HCT116 (cell line): ENCODE results near the gene SEMA6A. TPM values are rescaled to one million over a fixed set of nuclear protein-coding genes. Genes with fewer than 3 reads are reported as not detected.

Experiments
- ATAC-seq: fragments of 200-7000 bp; cut with Tn5 transposase; 2 replicates; pipeline ENCODE4 v1.9.1; 2020; ENCODE audit warnings: mild to moderate bottlenecking, moderate library complexity
- BruUV-seq: library from RNA; stranded (reverse); fragments of 400-500 nt; replicated peaks from 2 replicates; lab custom pipeline; 2021; lab: Mats Ljungman, UMichigan
- CTCF ChIA-PET: fragments of 300-600 bp; sonication (Branson Sonifier 250); formaldehyde crosslinking; loops from one replicate; lab custom pipeline; 2021; ENCODE audit warnings: antibody characterized with exemption; lab: Charles Lee
- POLR2A ChIA-PET: fragments of 300-600, 350-600 bp; sonication (Branson Sonifier 250); formaldehyde crosslinking; loops from one replicate; lab custom pipeline; 2021; ENCODE audit warnings: antibody characterized with exemption; lab: Charles Lee
- RAD21 ChIA-PET, 2 experiments: fragments of 300-600 bp; sonication (Branson Sonifier 250); formaldehyde crosslinking; loops; one replicate each; lab custom pipeline; 2023; ENCODE audit warnings: low total read pairs in 2 of 2; ENCODE audit not compliant: uncharacterized antibody in 2 of 2, unreplicated experiment in 2 of 2, low non-redundant PET in 1 of 2; lab: Charles Lee
- DNase-seq: peaks from one replicate; pipeline ENCODE4 v3.0.0-alpha.2; 2010; ENCODE audit warnings: low read depth, low spot score
- H2AFZ ChIP-seq: fragments of 200-600 bp; shearing (Covaris generic), sonication (generic); 2 replicates; pipeline ENCODE4 v1.6.1; 2017; ENCODE audit warnings: low read depth, mixed run types, mixed read lengths, antibody characterized with exemption, low read length; ENCODE audit not compliant: poor library complexity, severe bottlenecking
- H3K27ac ChIP-seq: 2 replicates; pipeline ENCODE4 v1.5.1; 2012; ENCODE audit warnings: low read depth, low read length
- H3K27me3 ChIP-seq: fragments of 200-600 bp; sonication (generic); 2 replicates; pipeline ENCODE4 v1.6.1; 2016; ENCODE audit warnings: mixed run types, low read length, mixed read lengths; ENCODE audit not compliant: insufficient read depth
- H3K36me3 ChIP-seq, 2 experiments: fragments of 200-500 bp in 1 of 2; fragments of 200-600 bp in 1 of 2; sonication (Bioruptor generic) in 1 of 2; sonication (generic) in 1 of 2; 2 replicates each; pipeline versions ENCODE4 v1.5.1 to v1.6.1; 2014 to 2016; ENCODE audit warnings: low read length in 2 of 2, inconsistent platforms in 1 of 2, mixed read lengths in 1 of 2, mixed run types in 1 of 2; ENCODE audit not compliant: insufficient read depth in 2 of 2, control insufficient read depth in 1 of 2
- H3K4me1 ChIP-seq, 2 experiments: fragments of 200-600 bp in 1 of 2; sonication (generic) in 1 of 2; 2 replicates each; pipeline versions ENCODE4 v1.5.1 to v1.6.1; 2012 to 2017; ENCODE audit warnings: low read length in 2 of 2, inconsistent platforms in 1 of 2, mild to moderate bottlenecking in 1 of 2, mixed read lengths in 1 of 2, mixed run types in 1 of 2, moderate library complexity in 1 of 2; ENCODE audit not compliant: insufficient read depth in 2 of 2, control insufficient read depth in 1 of 2
- H3K4me2 ChIP-seq: fragments of 200-600 bp; sonication (generic); 2 replicates; pipeline ENCODE4 v1.6.1; 2017; ENCODE audit warnings: mixed run types, low read length, mixed read lengths
- H3K4me3 ChIP-seq, 2 experiments: fragments of 200-600 bp in 1 of 2; sonication (generic) in 1 of 2; replicated peaks in 1 of 2; 2 replicates each; pipeline ENCODE4 v1.5.1; 2011 to 2016; ENCODE audit warnings: low read length in 2 of 2, control low read depth in 1 of 2, low read depth in 1 of 2, mild to moderate bottlenecking in 1 of 2, mixed read lengths in 1 of 2, mixed run types in 1 of 2
- H3K79me2 ChIP-seq: fragments of 200-600 bp; sonication (generic); 2 replicates; pipeline ENCODE4 v1.6.1; 2017; ENCODE audit warnings: mild to moderate bottlenecking, mixed run types, low read length, moderate library complexity, mixed read lengths; ENCODE audit not compliant: insufficient read depth
- H3K9ac ChIP-seq: fragments of 200-600 bp; sonication (generic); 2 replicates; pipeline ENCODE4 v1.6.1; 2016; ENCODE audit warnings: low read length, mixed read lengths
- H3K9me2 ChIP-seq: fragments of 200-600 bp; sonication (generic), shearing (Covaris generic); 2 replicates; pipeline ENCODE4 v1.6.1; 2017; ENCODE audit warnings: mixed run types, mild to moderate bottlenecking, moderate library complexity; ENCODE audit not compliant: insufficient read depth
- H3K9me3 ChIP-seq, 2 experiments: fragments of 200-500 bp in 1 of 2; fragments of 200-600 bp in 1 of 2; sonication (Bioruptor generic) in 1 of 2; sonication (generic) in 1 of 2; 2 replicates each; pipeline ENCODE4 v1.6.1; 2014 to 2017; ENCODE audit warnings: low read length in 2 of 2, mixed read lengths in 2 of 2, inconsistent platforms in 1 of 2, low read depth in 1 of 2, mild to moderate bottlenecking in 1 of 2, mixed run types in 1 of 2, moderate library complexity in 1 of 2; ENCODE audit not compliant: control insufficient read depth in 1 of 2, insufficient read depth in 1 of 2
- H4K20me1 ChIP-seq: fragments of 200-600 bp; sonication (generic), shearing (Covaris generic); 2 replicates; pipeline ENCODE4 v1.6.1; 2017; ENCODE audit warnings: mixed run types, mild to moderate bottlenecking, moderate library complexity; ENCODE audit not compliant: insufficient read depth
- ATF3 ChIP-seq: IDR thresholded peaks from 2 replicates; pipeline ENCODE4 v1.6.1; 2012
- CBX3 ChIP-seq: IDR thresholded peaks from 2 replicates; pipeline ENCODE4 v1.6.1; 2012; ENCODE audit warnings: low read depth
- CEBPB ChIP-seq: IDR thresholded peaks from 2 replicates; pipeline ENCODE4 v1.6.1; 2012; ENCODE audit warnings: low read depth
- CTCF ChIP-seq, 3 experiments: fragments of 200-600 bp in 1 of 3; sonication (generic) in 1 of 3; IDR thresholded peaks in 2 of 3; conservative IDR thresholded peaks in 1 of 3; 2 replicates each; pipeline ENCODE4 v1.5.1; 2012 to 2017; ENCODE audit warnings: low read depth in 2 of 3, low read length in 2 of 3, antibody characterized with exemption in 1 of 3, borderline replicate concordance in 1 of 3, control low read depth in 1 of 3, mild to moderate bottlenecking in 1 of 3, mixed read lengths in 1 of 3, mixed run types in 1 of 3, moderate library complexity in 1 of 3; ENCODE audit not compliant: insufficient read depth in 1 of 3
- ELF1 ChIP-seq: IDR thresholded peaks from 2 replicates; pipeline ENCODE4 v1.6.1; 2012; ENCODE audit warnings: low read depth, borderline replicate concordance
- EZH2 ChIP-seq: fragments of 200-600 bp; sonication (generic); IDR thresholded peaks from 2 replicates; pipeline ENCODE4 v1.6.1; 2017; ENCODE audit warnings: antibody characterized with exemption, mixed run types
- FOSL1 ChIP-seq: IDR thresholded peaks from 2 replicates; pipeline ENCODE4 v1.6.1; 2012; ENCODE audit warnings: low read depth
- JUND ChIP-seq: IDR thresholded peaks from 2 replicates; pipeline ENCODE4 v1.6.1; 2012
- POLR2A ChIP-seq: IDR thresholded peaks from 2 replicates; pipeline ENCODE4 v1.7.0; 2011; ENCODE audit warnings: borderline replicate concordance; ENCODE audit not compliant: insufficient read depth, insufficient read length; ENCODE audit errors: extremely low read depth
- POLR2AphosphoS5 ChIP-seq: IDR thresholded peaks from 2 replicates; pipeline ENCODE4 v1.6.1; 2011; ENCODE audit warnings: mild to moderate bottlenecking, low read depth, low read length, moderate library complexity
- RAD21 ChIP-seq: IDR thresholded peaks from 2 replicates; pipeline ENCODE4 v1.6.1; 2012; ENCODE audit warnings: low read depth, mild to moderate bottlenecking
- REST ChIP-seq: IDR thresholded peaks from 2 replicates; pipeline ENCODE4 v1.6.1; 2012; ENCODE audit warnings: low read depth
- SIN3A ChIP-seq: IDR thresholded peaks from 2 replicates; pipeline ENCODE4 v1.6.1; 2012; ENCODE audit warnings: low read depth
- TCF7L2 ChIP-seq: IDR thresholded peaks from 2 replicates; pipeline ENCODE4 v1.7.0; 2011; ENCODE audit warnings: borderline replicate concordance, inconsistent platforms; ENCODE audit not compliant: insufficient read depth, insufficient read length; ENCODE audit errors: extremely low read depth
- YY1 ChIP-seq: IDR thresholded peaks from 2 replicates; pipeline ENCODE4 v1.6.1; 2011; ENCODE audit warnings: low read length, low read depth, moderate library complexity, mild to moderate bottlenecking; ENCODE audit not compliant: insufficient replicate concordance; ENCODE audit errors: extremely low read depth
- ZBTB33 ChIP-seq: IDR thresholded peaks from 2 replicates; pipeline ENCODE4 v1.6.1; 2011; ENCODE audit warnings: mild to moderate bottlenecking, low read length, moderate library complexity; ENCODE audit not compliant: insufficient replicate concordance; ENCODE audit errors: extremely low read depth
- intact Hi-C: fragments of 100-400 bp; cut with micrococcal nuclease; formaldehyde crosslinking; loops from 2 replicates; pipeline ENCODE4 v1.10.0; 2022
- total RNA-seq: library from RNA; stranded (reverse); gene quantifications from one replicate; pipeline ENCODE4 v1.2.1, GENCODE V29; 2021; ENCODE audit not compliant: unreplicated experiment

The SEMA6A gene
- total RNA-seq, 1 experiment from 2014 or later, result 6.7 TPM

GRCh38 chr5:116453988-116454411, 120.6 kb downstream of the SEMA6A start:
- no peak for ATAC-seq
- Histone ChIP-seq H3K4me2 (no peak overlapping the region), H4K20me1 (no peaks in the 10 kb centered on the region), H3K9me3 (no peaks in the 10 kb centered on the region), H3K4me1 (no peaks in the 10 kb centered on the region), H3K4me3 (no peak overlapping the region), H3K79me2 (no peaks in the 10 kb centered on the region), H3K9ac (no peak overlapping the region), H2AFZ (no peak overlapping the region), H3K36me3 (no peaks in the 10 kb centered on the region), H3K9me2 (no peaks in the 10 kb centered on the region), H3K27me3 (no peaks in the 10 kb centered on the region), H3K27ac (no peak overlapping the region)
- DNase-seq, result no peak
- ChIA-PET CTCF (no interaction called here), POLR2A (no interaction called here), RAD21 (no interaction called here)
- intact Hi-C loops, result no loop called here
- BruUV-seq, result no TSS peak
- TF ChIP-seq REST, result no peak
- no peak for TF ChIP-seq ZBTB33
- no peak for TF ChIP-seq CBX3
- TF ChIP-seq SIN3A, result no peak
- no peak for TF ChIP-seq ELF1
- TF ChIP-seq POLR2A, result no peak
- TF ChIP-seq YY1, result no peak
- TF ChIP-seq ATF3, result no peak
- TF ChIP-seq JUND, result no peak
- no peak for TF ChIP-seq EZH2
- no peak for TF ChIP-seq FOSL1
- no peak for TF ChIP-seq RAD21
- TF ChIP-seq CTCF (IDR thresholded peaks at IDR 0.05 in 2 of 3, conservative IDR thresholded peaks at IDR 0.05 in 1 of 3; ENCODE audit: borderline replicate concordance in 1 of 3, insufficient read depth in 1 of 3, low read depth in 2 of 3, low read length in 2 of 3), result no peak
- TF ChIP-seq POLR2AphosphoS5, result no peak
- no peak for TF ChIP-seq TCF7L2
- TF ChIP-seq CEBPB, result no peak
